H9 (cell line): ENCODE results near the gene MTRR. TPM values are rescaled to one million over a fixed set of nuclear protein-coding genes. Genes with fewer than 3 reads are reported as not detected.

ENCODE experiments used
- DNase-seq: peaks from one replicate; pipeline ENCODE4 v3.0.0-alpha.2; 2017
- H2AFZ ChIP-seq: one replicate; pipeline ENCODE4 v1.6.1; 2013; ENCODE audit warnings: mild to moderate bottlenecking, low read length, control low read depth, moderate library complexity
- H2AK5ac ChIP-seq: 2 replicates; pipeline ENCODE4 v1.6.1; 2013; ENCODE audit warnings: low read length, control low read depth, mixed read lengths; ENCODE audit not compliant: insufficient read length
- H2BK120ac ChIP-seq: one replicate; pipeline ENCODE4 v1.6.1; 2013; ENCODE audit warnings: low read depth, mild to moderate bottlenecking, low read length, control low read depth, inconsistent platforms; ENCODE audit not compliant: poor library complexity, severe bottlenecking
- H2BK12ac ChIP-seq: 2 replicates; pipeline ENCODE4 v1.6.1; 2013; ENCODE audit warnings: low read length, control low read depth, mixed read lengths, low read depth; ENCODE audit not compliant: insufficient read length
- H2BK15ac ChIP-seq: 2 replicates; pipeline ENCODE4 v1.6.1; 2013; ENCODE audit warnings: low read depth, low read length, control low read depth
- H2BK20ac ChIP-seq: one replicate; pipeline ENCODE4 v1.6.1; 2013; ENCODE audit warnings: low read depth, mild to moderate bottlenecking, low read length, control low read depth, inconsistent platforms; ENCODE audit not compliant: poor library complexity, severe bottlenecking
- H2BK5ac ChIP-seq: 2 replicates; pipeline ENCODE4 v1.6.1; 2013; ENCODE audit warnings: low read length, control low read depth, mixed read lengths; ENCODE audit not compliant: insufficient read length
- H3K14ac ChIP-seq: 2 replicates; pipeline ENCODE4 v1.6.1; 2013; ENCODE audit warnings: low read length, control low read depth; ENCODE audit not compliant: insufficient read depth
- H3K18ac ChIP-seq: 2 replicates; pipeline ENCODE4 v1.6.1; 2013; ENCODE audit warnings: low read depth, mild to moderate bottlenecking, mixed read lengths, low read length, control low read depth; ENCODE audit not compliant: insufficient read length
- H3K23ac ChIP-seq: 2 replicates; pipeline ENCODE4 v1.6.1; 2013; ENCODE audit warnings: low read length, control low read depth, mixed read lengths, low read depth; ENCODE audit not compliant: insufficient read length
- H3K23me2 ChIP-seq: 2 replicates; pipeline ENCODE4 v1.6.1; 2013; ENCODE audit warnings: low read depth, mild to moderate bottlenecking, mixed read lengths, low read length, control low read depth; ENCODE audit not compliant: insufficient read length, poor library complexity, severe bottlenecking
- H3K27ac ChIP-seq: 2 replicates; pipeline ENCODE4 v1.5.1; 2013; ENCODE audit warnings: low read length, control low read depth, mixed read lengths, low read depth; ENCODE audit not compliant: insufficient read length
- H3K27me3 ChIP-seq: 2 replicates; pipeline ENCODE4 v1.6.1; 2013; ENCODE audit warnings: low read length, control low read depth, inconsistent platforms; ENCODE audit not compliant: insufficient read depth
- H3K4ac ChIP-seq: 2 replicates; pipeline ENCODE4 v1.6.1; 2013; ENCODE audit warnings: low read depth, mild to moderate bottlenecking, control low read depth, inconsistent platforms, low read length, moderate library complexity
- H3K4me1 ChIP-seq: 2 replicates; pipeline ENCODE4 v1.6.1; 2013; ENCODE audit warnings: low read length, control low read depth, inconsistent platforms; ENCODE audit not compliant: insufficient read depth
- H3K4me2 ChIP-seq: 2 replicates; pipeline ENCODE4 v1.6.1; 2013; ENCODE audit warnings: low read length, control low read depth, mixed read lengths; ENCODE audit not compliant: insufficient read length, insufficient read depth
- H3K56ac ChIP-seq: 2 replicates; pipeline ENCODE4 v1.6.1; 2013; ENCODE audit warnings: low read depth, mild to moderate bottlenecking, mixed read lengths, low read length, control low read depth; ENCODE audit not compliant: insufficient read length
- H3K79me1 ChIP-seq: 2 replicates; pipeline ENCODE4 v1.6.1; 2013; ENCODE audit warnings: low read depth, mild to moderate bottlenecking, moderate library complexity, low read length, control low read depth, inconsistent platforms; ENCODE audit not compliant: insufficient read depth, poor library complexity, severe bottlenecking
- H3K79me2 ChIP-seq: 2 replicates; pipeline ENCODE4 v1.6.1; 2013; ENCODE audit warnings: low read length, control low read depth, inconsistent platforms; ENCODE audit not compliant: insufficient read depth
- H3K9ac ChIP-seq: 2 replicates; pipeline ENCODE4 v1.6.1; 2013; ENCODE audit warnings: low read length, control low read depth, mixed read lengths; ENCODE audit not compliant: insufficient read length; ENCODE audit errors: extremely low read depth
- H3K9me3 ChIP-seq: one replicate; pipeline ENCODE4 v1.6.1; 2013; ENCODE audit warnings: low read depth, low read length, inconsistent platforms; ENCODE audit not compliant: control insufficient read depth
- H3T11ph ChIP-seq: one replicate; pipeline ENCODE4 v1.6.1; 2013; ENCODE audit warnings: mild to moderate bottlenecking, low read length, control low read depth, inconsistent platforms
- H4K20me1 ChIP-seq: one replicate; pipeline ENCODE4 v1.6.1; 2013; ENCODE audit not compliant: control insufficient read depth, insufficient read length, insufficient read depth
- H4K5ac ChIP-seq: 2 replicates; pipeline ENCODE4 v1.6.1; 2013; ENCODE audit warnings: low read depth, mild to moderate bottlenecking, mixed read lengths, low read length, control low read depth; ENCODE audit not compliant: insufficient read length
- H4K8ac ChIP-seq: replicated peaks from 2 replicates; pipeline ENCODE4 v1.6.1; 2013; ENCODE audit warnings: low read length, control low read depth, mixed read lengths, low read depth; ENCODE audit not compliant: insufficient read length
- H4K91ac ChIP-seq: 2 replicates; pipeline ENCODE4 v1.6.1; 2013; ENCODE audit warnings: low read depth, mild to moderate bottlenecking, moderate library complexity, mixed read lengths, low read length, control low read depth; ENCODE audit not compliant: insufficient read length
- H3K27ac Mint-ChIP-seq, 3 experiments: 2 replicates in 2 of 3; 3 replicates in 1 of 3; pipeline ENCODE4 v1.8.0; 2020 to 2021; ENCODE audit warnings: mixed read lengths in 3 of 3, mild to moderate bottlenecking in 1 of 3, moderate library complexity in 1 of 3
- H3K27me3 Mint-ChIP-seq: 2 replicates; pipeline ENCODE4 v1.8.0; 2021; ENCODE audit warnings: low read depth, mild to moderate bottlenecking, moderate library complexity, mixed read lengths
- H3K36me3 Mint-ChIP-seq, 3 experiments: 2 replicates in 2 of 3; 3 replicates in 1 of 3; pipeline ENCODE4 v1.8.0; 2020 to 2021; ENCODE audit warnings: low read depth in 3 of 3, mixed read lengths in 3 of 3; ENCODE audit not compliant: insufficient read depth in 1 of 3
- H3K4me1 Mint-ChIP-seq, 2 experiments: 2 replicates each; pipeline ENCODE4 v1.8.0; 2020; ENCODE audit warnings: mixed read lengths in 2 of 2
- H3K4me3 Mint-ChIP-seq, 2 experiments: 2 replicates in 1 of 2; 3 replicates in 1 of 2; pipeline ENCODE4 v1.8.0; 2020 to 2021; ENCODE audit warnings: mild to moderate bottlenecking in 2 of 2, mixed read lengths in 2 of 2, moderate library complexity in 1 of 2
- H3K9me3 Mint-ChIP-seq, 2 experiments: 2 replicates in 1 of 2; 3 replicates in 1 of 2; pipeline ENCODE4 v1.8.0; 2020; ENCODE audit warnings: mild to moderate bottlenecking in 2 of 2, mixed read lengths in 2 of 2, moderate library complexity in 1 of 2
- WGBS: extraction: QIAGEN DNeasy Blood & Tissue Kit; methylation state at CpG from one replicate; pipeline ENCODE4 v1.1.7; 2013; ENCODE audit warnings: missing lambda C conversion rate, low lambda C conversion rate, mixed read lengths; ENCODE audit not compliant: insufficient read length; ENCODE audit errors: extremely low coverage; 5-methylcytosine and 5-hydroxymethylcytosine counted together
- total RNA-seq: library from RNA; stranded (reverse); gene quantifications from 2 replicates; pipeline ENCODE4 v1.2.1, GENCODE V29; 2021
- TF ChIP-seq, protein P1 (sequence below): fragments of 200-600 bp; sonication (generic); conservative IDR thresholded peaks from 3 replicates; pipeline ENCODE4 v1.8.0; 2021; ENCODE audit warnings: antibody characterized with exemption, mild to moderate bottlenecking

MTRR gene
- total RNA-seq, 1 experiment from 2014 or later: 66.0 TPM

GRCh38 chr5:7874639-7875038 is 5.7 kb downstream of the MTRR start:
- peaks cover 3% of the 10 kb centered on the region for H3K23me2 ChIP-seq
- TF ChIP-seq, protein P1, sequence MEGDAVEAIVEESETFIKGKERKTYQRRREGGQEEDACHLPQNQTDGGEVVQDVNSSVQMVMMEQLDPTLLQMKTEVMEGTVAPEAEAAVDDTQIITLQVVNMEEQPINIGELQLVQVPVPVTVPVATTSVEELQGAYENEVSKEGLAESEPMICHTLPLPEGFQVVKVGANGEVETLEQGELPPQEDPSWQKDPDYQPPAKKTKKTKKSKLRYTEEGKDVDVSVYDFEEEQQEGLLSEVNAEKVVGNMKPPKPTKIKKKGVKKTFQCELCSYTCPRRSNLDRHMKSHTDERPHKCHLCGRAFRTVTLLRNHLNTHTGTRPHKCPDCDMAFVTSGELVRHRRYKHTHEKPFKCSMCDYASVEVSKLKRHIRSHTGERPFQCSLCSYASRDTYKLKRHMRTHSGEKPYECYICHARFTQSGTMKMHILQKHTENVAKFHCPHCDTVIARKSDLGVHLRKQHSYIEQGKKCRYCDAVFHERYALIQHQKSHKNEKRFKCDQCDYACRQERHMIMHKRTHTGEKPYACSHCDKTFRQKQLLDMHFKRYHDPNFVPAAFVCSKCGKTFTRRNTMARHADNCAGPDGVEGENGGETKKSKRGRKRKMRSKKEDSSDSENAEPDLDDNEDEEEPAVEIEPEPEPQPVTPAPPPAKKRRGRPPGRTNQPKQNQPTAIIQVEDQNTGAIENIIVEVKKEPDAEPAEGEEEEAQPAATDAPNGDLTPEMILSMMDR: no peak
- H3K18ac ChIP-seq: no peak overlapping the region
- no CpG with 5 or more reads among the region's 2 CpGs for WGBS
- H4K5ac ChIP-seq: no peak overlapping the region
- H3K4me1 Mint-ChIP-seq: peaks cover 10 to 11% of the 10 kb centered on the region in 2 experiments; a peak in 3 of 4 replicates
- no peaks in the 10 kb centered on the region for H3K27me3 ChIP-seq
- H2BK5ac ChIP-seq: no peak overlapping the region
- peaks cover 20% of the 10 kb centered on the region for H3K79me2 ChIP-seq
- H2BK20ac ChIP-seq: no peak overlapping the region
- no peak overlapping the region for H3K23ac ChIP-seq
- no peak overlapping the region for H2BK15ac ChIP-seq
- no peak overlapping the region for H3K4me3 Mint-ChIP-seq
- no peak overlapping the region for H2AFZ ChIP-seq
- H2BK12ac ChIP-seq: no peak overlapping the region
- H3K79me1 ChIP-seq: peaks cover 4% of the 10 kb centered on the region
- H3K36me3 Mint-ChIP-seq: peaks cover 20 to 78% (median 65%) of the 10 kb centered on the region in 3 experiments
- no peak overlapping the region for H3K14ac ChIP-seq
- no peak for DNase-seq
- no peak overlapping the region for H4K8ac ChIP-seq
- no peak overlapping the region for H3T11ph ChIP-seq
- no peak overlapping the region for H3K4ac ChIP-seq
- H4K91ac ChIP-seq: no peak overlapping the region
- no peak overlapping the region for H3K27ac Mint-ChIP-seq
- H3K27me3 Mint-ChIP-seq: no peaks in the 10 kb centered on the region
- no peak overlapping the region for H3K56ac ChIP-seq
- no peak overlapping the region for H3K9ac ChIP-seq
- no peak overlapping the region for H3K27ac ChIP-seq
- H2BK120ac ChIP-seq: no peak overlapping the region
- no peaks in the 10 kb centered on the region for H3K9me3 ChIP-seq
- no peak overlapping the region for H2AK5ac ChIP-seq
- H3K9me3 Mint-ChIP-seq: no peaks in the 10 kb centered on the region
- no peak overlapping the region for H3K4me2 ChIP-seq
- H4K20me1 ChIP-seq: no peaks in the 10 kb centered on the region
- no peaks in the 10 kb centered on the region for H3K4me1 ChIP-seq
